Smooth muscle cell (in vitro differentiated cells): Measurements from ENCODE around the gene PTPRZ1. TPM values are rescaled to one million over a fixed set of nuclear protein-coding genes. Genes with fewer than 3 reads are reported as not detected.

Source experiments
- DNase-seq: peaks from one replicate; lab custom pipeline; 2025; ENCODE audit not compliant: unreplicated experiment; lab: John Stamatoyannopoulos, UW
- H2AFZ ChIP-seq: fragments of 200-600 bp; sonication (generic); 2 replicates; pipeline ENCODE4 v1.6.0; 2016; ENCODE audit warnings: antibody characterized with exemption, low read depth, mild to moderate bottlenecking
- H3F3A ChIP-seq: fragments of 200-600 bp; sonication (generic); 2 replicates; pipeline ENCODE4 v1.6.0; 2017; ENCODE audit warnings: antibody characterized with exemption, low read depth
- H3K27ac ChIP-seq: fragments of 200-600 bp; sonication (generic); 2 replicates; pipeline ENCODE4 v1.5.1; 2016; ENCODE audit warnings: low read depth, mild to moderate bottlenecking
- H3K27me3 ChIP-seq: fragments of 200-600 bp; sonication (generic); 2 replicates; pipeline ENCODE4 v1.6.1; 2016; ENCODE audit warnings: low read depth, mild to moderate bottlenecking
- H3K36me3 ChIP-seq: fragments of 200-600 bp; sonication (generic); 2 replicates; pipeline ENCODE4 v1.5.1; 2016; ENCODE audit warnings: low read depth
- H3K4me1 ChIP-seq: fragments of 200-600 bp; sonication (generic); 2 replicates; pipeline ENCODE4 v1.5.1; 2016; ENCODE audit warnings: low read depth
- H3K4me2 ChIP-seq: fragments of 200-600 bp; sonication (generic); 2 replicates; pipeline ENCODE4 v1.6.0; 2016; ENCODE audit warnings: mild to moderate bottlenecking
- H3K4me3 ChIP-seq: fragments of 200-600 bp; sonication (generic); 2 replicates; pipeline ENCODE4 v1.5.1; 2016; ENCODE audit warnings: mild to moderate bottlenecking
- H3K79me2 ChIP-seq: fragments of 200-600 bp; sonication (generic); 2 replicates; pipeline ENCODE4 v1.6.0; 2016; ENCODE audit warnings: low read depth, mild to moderate bottlenecking
- H3K9ac ChIP-seq: fragments of 200-600 bp; sonication (generic); 2 replicates; pipeline ENCODE4 v1.6.0; 2016; ENCODE audit warnings: low read depth
- H3K9me3 ChIP-seq: fragments of 200-600 bp; sonication (generic); replicated peaks from 2 replicates; pipeline ENCODE4 v1.5.1; 2016; ENCODE audit warnings: low read depth
- H4K20me1 ChIP-seq: fragments of 200-600 bp; sonication (generic); 2 replicates; pipeline ENCODE4 v1.6.0; 2016; ENCODE audit warnings: low read depth
- CTCF ChIP-seq: fragments of 200-600 bp; sonication (generic); IDR thresholded peaks from 2 replicates; pipeline ENCODE4 v1.5.1; 2017; ENCODE audit warnings: borderline replicate concordance, mild to moderate bottlenecking, antibody characterized with exemption; ENCODE audit not compliant: insufficient read depth, poor library complexity, severe bottlenecking
- WGBS: methylation state at CpG from one replicate; pipeline ENCODE4 v1.1.7; 2016; ENCODE audit warnings: low lambda C conversion rate; 5-methylcytosine and 5-hydroxymethylcytosine counted together
- polyA plus RNA-seq: library from polyadenylated mRNA; unstranded; fragments of >200 nt; fragmentation: Nextera tagmentation; extraction: Ambion mirVana; gene quantifications from 2 replicates; pipeline ENCODE4 v1.2.1, GENCODE V29; 2016
- total RNA-seq: library from RNA; depleted of rRNA; stranded (reverse); fragments of >200 nt; gene quantifications from 2 replicates; pipeline ENCODE4 v1.2.3, GENCODE V29; 2014

The PTPRZ1 gene
- total and polyA plus RNA-seq, 2 experiments from 2014 or later: 0.56 to 3.1 TPM

- no peak for DNase-seq
- Histone ChIP-seq H3K79me2 (no peaks in the 10 kb centered on the region), H3K4me2 (no peak overlapping the region), H3F3A (no peaks in the 10 kb centered on the region), H3K27me3 (peaks cover 13% of the 10 kb centered on the region), H3K4me3 (no peak overlapping the region), H2AFZ (peak overlapping the region; percentile 25), H3K9me3 (no peaks in the 10 kb centered on the region), H3K9ac (no peak overlapping the region), H4K20me1 (no peaks in the 10 kb centered on the region), H3K27ac (no peak overlapping the region), H3K4me1 (peaks cover 53% of the 10 kb centered on the region), H3K36me3 (no peaks in the 10 kb centered on the region)
- no peak for TF ChIP-seq CTCF
- WGBS: 5% methylated on average over 4 of the region's 4 CpGs
Observed at GRCh38 chr7:121938429-121938996, 65.6 kb downstream of the PTPRZ1 start.

GRCh38 chr7:121940918-121941317 is 68.0 kb downstream of the PTPRZ1 start:
- H3K4me1 ChIP-seq: peaks cover 53% of the 10 kb centered on the region
- no peak overlapping the region for H2AFZ ChIP-seq
- no peak overlapping the region for H3K9ac ChIP-seq
- H3K4me3 ChIP-seq: no peak overlapping the region
- H3K27ac ChIP-seq: no peak overlapping the region
- no peak for TF ChIP-seq CTCF
- no peaks in the 10 kb centered on the region for H3F3A ChIP-seq
- no peak for DNase-seq
- H3K4me2 ChIP-seq: no peak overlapping the region
- WGBS: 42% methylated on average over 3 of the region's 3 CpGs
- no peaks in the 10 kb centered on the region for H3K36me3 ChIP-seq
- no peaks in the 10 kb centered on the region for H3K9me3 ChIP-seq
- H3K79me2 ChIP-seq: no peaks in the 10 kb centered on the region
- peaks cover 9% of the 10 kb centered on the region for H3K27me3 ChIP-seq
- no peaks in the 10 kb centered on the region for H4K20me1 ChIP-seq

GRCh38 chr7:121941830-121942229 is 68.9 kb downstream of the PTPRZ1 start:
- Histone ChIP-seq H3K27me3 (peaks cover 9% of the 10 kb centered on the region), H3K4me1 (peaks cover 53% of the 10 kb centered on the region), H3K79me2 (no peaks in the 10 kb centered on the region), H3F3A (no peaks in the 10 kb centered on the region), H3K27ac (no peak overlapping the region), H3K36me3 (no peaks in the 10 kb centered on the region), H3K4me2 (no peak overlapping the region), H2AFZ (no peak overlapping the region), H4K20me1 (no peaks in the 10 kb centered on the region), H3K9ac (no peak overlapping the region), H3K9me3 (no peaks in the 10 kb centered on the region), H3K4me3 (no peak overlapping the region)
- 25% methylated on average over 2 of the region's 2 CpGs for WGBS
- DNase-seq: no peak
- no peak for TF ChIP-seq CTCF

- H3K9me3 ChIP-seq: no peaks in the 10 kb centered on the region
- H4K20me1 ChIP-seq: no peaks in the 10 kb centered on the region
- no peaks in the 10 kb centered on the region for H3K79me2 ChIP-seq
- no peak overlapping the region for H3K4me2 ChIP-seq
- H3K4me3 ChIP-seq: no peak overlapping the region
- H3F3A ChIP-seq: no peaks in the 10 kb centered on the region
- H2AFZ ChIP-seq: no peak overlapping the region
- H3K27ac ChIP-seq: no peak overlapping the region
- H3K27me3 ChIP-seq: peaks cover 2% of the 10 kb centered on the region
- DNase-seq: no peak
- no peaks in the 10 kb centered on the region for H3K36me3 ChIP-seq
- no peak for TF ChIP-seq CTCF
- H3K4me1 ChIP-seq: peaks cover 25% of the 10 kb centered on the region
- no peak overlapping the region for H3K9ac ChIP-seq
Observed at GRCh38 chr7:121945066-121945465, 72.1 kb downstream of the PTPRZ1 start.
